Measurements from ENCODE around the gene ZNF408. TPM values are rescaled to one million over a fixed set of nuclear protein-coding genes. Genes with fewer than 3 reads are reported as not detected.

Gene ZNF408
- total and polyA plus RNA-seq, 2 donors (not counting 3 experiments of a cell fraction or from before 2014, with no cell fraction given), result 7.8 to 10.9 TPM

GRCh38 chr11:46698597-46698996 lies 2.2 kb upstream of the ZNF408 start:
- Histone ChIP-seq H2AFZ (ENCODE audit: low read depth, low read length) (no peak overlapping the region), H3K9me3 (replicated peaks; ENCODE audit: control insufficient read depth, insufficient read depth, low read length) (no peaks in the 10 kb centered on the region), H3K27me3 (ENCODE audit: control insufficient read depth in 2 of 2, insufficient read depth in 2 of 2, low read length in 2 of 2) (no peaks in the 10 kb centered on the region), H4K20me1 (replicated peaks; ENCODE audit: control insufficient read depth, extremely low read depth, insufficient read depth, low read length) (no peaks in the 10 kb centered on the region), H3K9me1 (replicated peaks; ENCODE audit: control insufficient read depth, extremely low read depth, insufficient read depth, low read length) (no peaks in the 10 kb centered on the region), H3K4me2 (ENCODE audit: insufficient read depth, low read length) (no peak overlapping the region), H3K9ac (replicated peaks; ENCODE audit: extremely low read depth, insufficient read depth, low read length) (no peak overlapping the region), H3K79me2 (ENCODE audit: control insufficient read depth, insufficient read depth, low read length) (peaks cover 32% of the 10 kb centered on the region), H3K27ac (ENCODE audit: insufficient read depth, low read depth, low read length) (no peak overlapping the region), H3K36me3 (ENCODE audit: control insufficient read depth in 2 of 2, extremely low read depth in 1 of 2, insufficient read depth in 2 of 2, low read length in 2 of 2) (peaks cover 6 to 29% of the 10 kb centered on the region in 2 experiments), H3K4me1 (ENCODE audit: control insufficient read depth, extremely low read depth, insufficient read depth, low read length) (peaks cover 5% of the 10 kb centered on the region), H3K4me3 (replicated peaks in 1 of 3; ENCODE audit: insufficient read depth in 1 of 3, low read depth in 1 of 3, low read length in 3 of 3) (no peak overlapping the region)
- ChIA-PET POLR2A (no interaction called here), CTCF (no interaction called here)
- DNase-seq (ENCODE audit: low read depth, low spot score) (no peak), FAIRE-seq (no peak)
- no peak for TF ChIP-seq MAX (IDR thresholded peaks at IDR 0.05; ENCODE audit: insufficient read depth, insufficient read length)
- no peak for TF ChIP-seq JUN (IDR thresholded peaks at IDR 0.05; ENCODE audit: borderline replicate concordance, insufficient read depth, insufficient read length, low read depth)
- TF ChIP-seq FOS (IDR thresholded peaks at IDR 0.05; ENCODE audit: borderline replicate concordance, insufficient read depth, low read length), result no peak
- no peak for TF ChIP-seq POLR2A (IDR thresholded peaks at IDR 0.05; ENCODE audit: low read depth, low read length)
- TF ChIP-seq POLR2AphosphoS5 (IDR thresholded peaks at IDR 0.05; ENCODE audit: insufficient read depth, low read depth, low read length), result no peak
- TF ChIP-seq MYC (IDR thresholded peaks at IDR 0.05; ENCODE audit: low read depth, low read length), result no peak
- TF ChIP-seq GATA2 (IDR thresholded peaks at IDR 0.05; ENCODE audit: insufficient read depth, insufficient read length, low read depth, low read length), result no peak
- TF ChIP-seq EZH2 (IDR thresholded peaks at IDR 0.05; ENCODE audit: borderline replicate concordance, low read depth, low read length, severe bottlenecking), result no peak
- no peak for TF ChIP-seq CTCF (IDR thresholded peaks at IDR 0.05; ENCODE audit: extremely low read depth in 1 of 2, insufficient read depth in 1 of 2, low read depth in 1 of 2, low read length in 2 of 2)
- intact Hi-C loops (cut with micrococcal nuclease) (no loop called here), dilution Hi-C loops (cut with MboI; ENCODE audit: extremely low pct_ligation_motif_present, low sequenced_read_pairs) (no loop called here)
- BruUV-seq (replicated peaks), result no TSS peak

All from endothelial cell of umbilical vein (primary cell).